B cell (primary cell): Measurements from ENCODE around the gene ACADM. TPM values are rescaled to one million over a fixed set of nuclear protein-coding genes. Genes with fewer than 3 reads are reported as not detected.

Experiments
- ATAC-seq: fragments of 200-7000 bp; cut with Tn5 transposase; one replicate; pipeline ENCODE4 v1.10.0; 2021; ENCODE audit warnings: low read depth, mild to moderate bottlenecking, moderate number of reproducible peaks, moderate library complexity
- CTCF ChIA-PET: fragments of 350-600 bp; sonication (Branson Sonifier 250); formaldehyde crosslinking; loops from one replicate; lab custom pipeline; 2021; ENCODE audit warnings: antibody characterized with exemption, inconsistent platforms; lab: Charles Lee
- POLR2A ChIA-PET: fragments of 350-600 bp; sonication (Branson Sonifier 250); formaldehyde crosslinking; loops from one replicate; lab custom pipeline; 2021; ENCODE audit warnings: antibody characterized with exemption; lab: Charles Lee
- DNase-seq: peaks from one replicate; pipeline ENCODE4 v3.0.0; 2013
- H2AFZ ChIP-seq: 2 replicates; pipeline ENCODE4 v1.6.1; 2012; ENCODE audit warnings: mild to moderate bottlenecking, low read depth, low read length; ENCODE audit not compliant: insufficient read depth, poor library complexity, severe bottlenecking
- H3K27ac ChIP-seq, 2 donors: 1 replicate in 1 of 2; 2 replicates in 1 of 2; pipeline ENCODE4 v1.5.1; 2012 to 2013; ENCODE audit warnings: low read length in 2 of 2, mild to moderate bottlenecking in 2 of 2, moderate library complexity in 1 of 2
- H3K27me3 ChIP-seq, 4 experiments: fragments of 200-600 bp in 1 of 4; sonication (generic) in 1 of 4; replicated peaks in 1 of 4; 1 replicate in 2 of 4; 2 replicates in 2 of 4; pipeline versions ENCODE4 v1.6.1 to v1.7.0; 2013 to 2016; ENCODE audit warnings: low read length in 3 of 4, mild to moderate bottlenecking in 2 of 4, mixed read lengths in 1 of 4, moderate library complexity in 1 of 4; ENCODE audit not compliant: insufficient read depth in 4 of 4, control insufficient read depth in 3 of 4; ENCODE audit errors: control extremely low read depth in 1 of 4
- H3K36me3 ChIP-seq, 2 experiments: replicated peaks in 1 of 2; 1 replicate in 1 of 2; 2 replicates in 1 of 2; pipeline versions ENCODE4 v1.6.1 to v1.7.1; 2013; ENCODE audit warnings: low read length in 1 of 2; ENCODE audit not compliant: insufficient read depth in 2 of 2, control insufficient read depth in 1 of 2; ENCODE audit errors: control extremely low read depth in 1 of 2, extremely low read depth in 1 of 2
- H3K4me1 ChIP-seq, 2 donors: fragments of 200-600 bp in 1 of 2; sonication (generic) in 1 of 2; 1 replicate in 1 of 2; 2 replicates in 1 of 2; pipeline versions ENCODE4 v1.5.1 to v1.6.1; 2013 to 2017; ENCODE audit warnings: low read length in 2 of 2; ENCODE audit not compliant: control insufficient read depth in 2 of 2, insufficient read depth in 2 of 2
- H3K4me2 ChIP-seq: replicated peaks from 2 replicates; pipeline ENCODE3; 2012; ENCODE audit warnings: mild to moderate bottlenecking, low read depth, low read length; ENCODE audit not compliant: poor library complexity, severe bottlenecking
- H3K4me3 ChIP-seq, 5 experiments: fragments of 200-600 bp in 1 of 5; sonication (generic) in 1 of 5; 1 replicate in 3 of 5; 2 replicates in 2 of 5; pipeline versions ENCODE4 v1.5.1 to v1.7.0; 2011 to 2016; ENCODE audit warnings: low read length in 4 of 5, mild to moderate bottlenecking in 4 of 5, low read depth in 2 of 5, control low read depth in 1 of 5, moderate library complexity in 1 of 5; ENCODE audit not compliant: insufficient read depth in 1 of 5; ENCODE audit errors: control extremely low read depth in 1 of 5, extremely low read depth in 1 of 5
- H3K79me2 ChIP-seq: fragments of 200-600 bp; sonication (generic); one replicate; pipeline ENCODE4 v1.6.0; 2016; ENCODE audit warnings: low read length; ENCODE audit not compliant: control insufficient read depth, insufficient read depth
- H3K9ac ChIP-seq: fragments of 200-600 bp; sonication (generic); 2 replicates; pipeline ENCODE4 v1.6.1; 2017; ENCODE audit warnings: mild to moderate bottlenecking, low read length, moderate library complexity
- H3K9me3 ChIP-seq, 3 donors: one replicate each; pipeline versions ENCODE4 v1.6.1 to v1.7.1; 2013; ENCODE audit warnings: low read length in 2 of 3; ENCODE audit not compliant: control insufficient read depth in 2 of 3, insufficient read depth in 1 of 3; ENCODE audit errors: control extremely low read depth in 1 of 3
- H4K20me1 ChIP-seq: 2 replicates; pipeline ENCODE4 v1.6.0; 2012; ENCODE audit warnings: mild to moderate bottlenecking, low read length; ENCODE audit not compliant: insufficient read depth, control insufficient read depth, poor library complexity, severe bottlenecking
- H3K27ac Mint-ChIP-seq: one replicate; pipeline ENCODE4 v1.8.0; 2021; ENCODE audit warnings: mixed read lengths
- H3K27me3 Mint-ChIP-seq: one replicate; pipeline ENCODE4 v1.8.0; 2021; ENCODE audit warnings: mixed read lengths
- H3K4me1 Mint-ChIP-seq: one replicate; pipeline ENCODE4 v1.8.0; 2021; ENCODE audit warnings: mixed read lengths
- H3K4me3 Mint-ChIP-seq: one replicate; pipeline ENCODE4 v1.8.0; 2021; ENCODE audit warnings: mixed read lengths
- H3K9me3 Mint-ChIP-seq: one replicate; pipeline ENCODE4 v1.8.0; 2022; ENCODE audit warnings: mixed read lengths; ENCODE audit not compliant: insufficient read depth
- CTCF ChIP-seq: fragments of 200-600 bp; IDR thresholded peaks from one replicate; pipeline ENCODE4 v1.8.0; 2022; ENCODE audit warnings: antibody characterized with exemption, mild to moderate bottlenecking
- EZH2 ChIP-seq: IDR thresholded peaks from 2 replicates; pipeline ENCODE4 v1.6.1; 2012; ENCODE audit warnings: borderline replicate concordance, low read depth, mild to moderate bottlenecking, moderate library complexity, low read length; ENCODE audit not compliant: insufficient read depth, poor library complexity, severe bottlenecking
- WGBS: methylation state at CpG from one replicate; pipeline ENCODE4 v1.1.5; 2013; ENCODE audit warnings: missing lambda C conversion rate; ENCODE audit not compliant: insufficient coverage; 5-methylcytosine and 5-hydroxymethylcytosine counted together
- intact Hi-C: fragments of 100-400 bp; cut with micrococcal nuclease; formaldehyde crosslinking; loops from one replicate; pipeline ENCODE4 v1.10.0; 2022
- polyA plus RNA-seq: library from polyadenylated mRNA; depleted of rRNA; stranded (reverse); fragments of >200 nt; gene quantifications from 2 replicates; pipeline ENCODE4 v1.2.3, GENCODE V29; 2012
- total RNA-seq, 2 donors: library from RNA; stranded (reverse); fragments of 120-200 nt in 1 of 2; gene quantifications; 1 replicate in 1 of 2; 2 replicates in 1 of 2; pipeline versions ENCODE4 v1.2.3 to v1.2.4, GENCODE V29; 2013 to 2022

ACADM gene
- total and polyA plus RNA-seq, 2 donors (not counting 1 experiment from before 2014, with no cell fraction given), result 16.4 to 53.3 TPM

- Histone ChIP-seq H3K9ac (no peak overlapping the region), H3K4me3 (no peak overlapping the region), H4K20me1 (no peaks in the 10 kb centered on the region), H3K27ac (no peak overlapping the region), H3K4me1 (no peaks in the 10 kb centered on the region), H3K79me2 (no peaks in the 10 kb centered on the region), H3K36me3 (no peaks in the 10 kb centered on the region), H3K9me3 (no peaks in the 10 kb centered on the region), H2AFZ (no peak overlapping the region), H3K4me2 (no peak overlapping the region), H3K27me3 (no peaks in the 10 kb centered on the region)
- Mint-ChIP-seq H3K4me1 (no peaks in the 10 kb centered on the region), H3K9me3 (peaks cover 5% of the 10 kb centered on the region), H3K27me3 (peaks cover 8% of the 10 kb centered on the region), H3K27ac (no peak overlapping the region), H3K4me3 (no peak overlapping the region)
- ChIA-PET CTCF (no interaction called here), POLR2A (no interaction called here)
- DNase-seq (no peak), ATAC-seq (no peak)
- TF ChIP-seq CTCF, result no peak
- TF ChIP-seq EZH2, result no peak
- intact Hi-C loops, result no loop called here
These were observed 34.0 kb upstream of the ACADM start for GRCh38 chr1:75690547-75690946.

- ATAC-seq (no peak), DNase-seq (no peak)
- no peaks in the 10 kb centered on the region for H3K36me3 ChIP-seq
- no peaks in the 10 kb centered on the region for H3K9me3 ChIP-seq
- no peaks in the 10 kb centered on the region for H3K79me2 ChIP-seq
- Mint-ChIP-seq H3K4me3 (no peak overlapping the region), H3K27ac (no peak overlapping the region), H3K27me3 (peaks cover 14% of the 10 kb centered on the region), H3K9me3 (no peaks in the 10 kb centered on the region), H3K4me1 (no peaks in the 10 kb centered on the region)
- H3K27me3 ChIP-seq, result peaks cover 0 to 2% (median 0%) of the 10 kb centered on the region in 4 experiments
- H3K4me2 ChIP-seq, result no peak overlapping the region
- no peak overlapping the region for H3K27ac ChIP-seq
- TF ChIP-seq CTCF (no peak), EZH2 (no peak)
- H2AFZ ChIP-seq, result no peak overlapping the region
- no peak overlapping the region for H3K9ac ChIP-seq
- no peak overlapping the region for H3K4me3 ChIP-seq
- WGBS, result 43% methylated on average over 2 of the region's 3 CpGs
- ChIA-PET CTCF (no interaction called here), POLR2A (no interaction called here)
- H3K4me1 ChIP-seq, result no peaks in the 10 kb centered on the region
- H4K20me1 ChIP-seq, result no peaks in the 10 kb centered on the region
- intact Hi-C loops, result no loop called here
These were observed 31.0 kb upstream of the ACADM start for GRCh38 chr1:75693551-75693950.
